ENCODE data around the gene CEP89.
"Not testable (repeated sequence)": the region's sequence is repeated elsewhere in the genome, so short reads cannot be mapped to it uniquely, and the experiment has no call there.

The CEP89 gene

GRCh38 chr19:32998722-32999121, 27.0 kb upstream of the CEP89 start:
- TF ChIP-seq CTCF (IDR thresholded peaks at IDR 0.05; ENCODE audit: control insufficient read depth, extremely low read depth, insufficient read depth), result no peak
- DNase-seq (ENCODE audit: low read depth), result no peak
- no peak overlapping the region for H3K4me3 ChIP-seq (ENCODE audit: low read depth, low read length)

DNA sequence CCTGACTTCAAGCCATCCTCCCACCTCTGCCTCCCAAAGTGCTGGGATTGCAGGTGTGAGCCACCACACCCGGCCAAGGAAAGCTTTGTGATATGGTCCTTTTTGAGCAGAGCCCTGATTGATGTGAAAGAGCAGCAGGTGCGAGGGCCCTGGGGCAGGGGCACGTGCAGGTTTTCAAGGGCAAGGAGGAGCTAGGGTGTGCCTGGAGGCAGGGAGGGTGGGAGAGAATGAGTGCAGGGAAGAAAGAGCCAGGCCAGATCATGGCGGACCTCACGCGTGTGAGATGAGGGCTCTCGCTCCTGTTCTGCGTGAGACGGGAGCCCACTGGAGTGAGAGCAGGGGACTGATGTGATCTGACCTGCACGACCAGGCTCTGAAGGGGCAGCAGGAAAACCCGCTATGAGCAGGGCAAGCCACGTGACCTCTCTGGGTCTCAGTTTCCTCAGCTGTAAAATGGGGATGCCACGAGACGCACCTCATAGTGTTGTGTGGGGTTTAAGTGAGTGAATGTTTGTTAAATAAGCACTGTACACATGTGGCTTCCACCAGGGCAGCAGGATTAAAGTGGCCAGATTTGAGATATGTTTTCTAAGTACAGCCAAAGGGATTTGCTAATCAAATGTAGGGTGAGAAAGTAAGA, 26.1 kb upstream of the CEP89 start:
- TF ChIP-seq CTCF (IDR thresholded peaks at IDR 0.05; ENCODE audit: control insufficient read depth, extremely low read depth, insufficient read depth), result no peak
- H3K4me3 ChIP-seq (ENCODE audit: low read depth, low read length), result no peak overlapping the region
- no peak for DNase-seq (ENCODE audit: low read depth)

DNA sequence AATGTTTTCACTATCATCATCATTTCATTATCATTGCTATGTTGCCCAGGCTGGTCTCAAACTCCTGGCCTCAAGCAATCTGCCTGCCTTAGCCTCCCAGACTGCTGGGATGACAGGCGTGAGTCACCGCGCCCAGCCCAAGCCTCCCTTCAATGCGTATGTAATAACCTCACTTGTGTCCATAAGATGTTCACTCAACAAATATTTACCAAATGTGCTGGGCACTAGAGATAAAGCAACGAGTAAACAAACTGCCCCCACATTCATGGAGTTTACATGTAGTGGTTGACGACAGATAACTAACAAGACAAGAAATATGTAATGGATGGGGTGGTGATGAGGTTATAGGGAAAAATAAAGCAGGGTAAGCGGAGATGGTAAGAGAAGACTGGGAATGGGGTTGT, 25.3 kb upstream of the CEP89 start:
- H3K4me3 ChIP-seq (ENCODE audit: low read depth, low read length), result not testable (repeated sequence)
- peak; percentile 54 for DNase-seq (ENCODE audit: low read depth)

- DNase-seq (ENCODE audit: low read depth); H3K4me3 ChIP-seq (ENCODE audit: low read depth, low read length): not testable (repeated sequence)
Observed at GRCh38 chr19:32995966-32996365, 24.2 kb upstream of the CEP89 start.

- no peak for DNase-seq (ENCODE audit: low read depth)
- H3K4me3 ChIP-seq (ENCODE audit: low read depth, low read length), result no peak overlapping the region
- no peak for TF ChIP-seq CTCF (IDR thresholded peaks at IDR 0.05; ENCODE audit: control insufficient read depth, extremely low read depth, insufficient read depth)
Observed at GRCh38 chr19:32988724-32989123, 17.0 kb upstream of the CEP89 start.

- H3K4me3 ChIP-seq (ENCODE audit: low read depth, low read length); DNase-seq (ENCODE audit: low read depth): not testable (repeated sequence)
Observed at GRCh38 chr19:32988254-32988653, 16.5 kb upstream of the CEP89 start.

GRCh38 chr19:32982488-32982887, 10.7 kb upstream of the CEP89 start:
- H3K4me3 ChIP-seq (ENCODE audit: low read depth, low read length); DNase-seq (ENCODE audit: low read depth): not testable (repeated sequence)

GRCh38 chr19:32979807-32980206, 8.0 kb upstream of the CEP89 start:
- not testable (repeated sequence) for H3K4me3 ChIP-seq (ENCODE audit: low read depth, low read length); DNase-seq (ENCODE audit: low read depth)

DNA sequence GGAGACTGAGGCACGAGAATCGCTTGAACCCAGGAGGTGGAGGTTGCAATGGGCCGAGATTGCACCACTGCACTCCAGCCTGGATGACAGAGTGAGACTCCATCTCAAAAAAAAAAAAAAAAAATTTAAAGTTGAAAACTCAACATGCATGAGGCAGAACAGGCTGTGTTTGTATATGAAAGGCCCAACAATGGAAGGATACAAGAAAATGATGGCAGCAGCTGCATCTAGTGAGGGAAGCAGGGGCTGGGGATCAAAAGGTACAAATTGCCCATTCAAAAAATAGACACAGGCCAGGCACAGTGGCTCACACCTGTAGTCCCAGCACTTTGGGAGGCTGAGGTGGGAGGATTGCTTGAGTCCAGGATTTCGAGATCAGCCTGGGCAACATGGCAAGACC, 6.1 kb upstream of the CEP89 start:
- DNase-seq (ENCODE audit: low read depth); H3K4me3 ChIP-seq (ENCODE audit: low read depth, low read length): not testable (repeated sequence)

DNA sequence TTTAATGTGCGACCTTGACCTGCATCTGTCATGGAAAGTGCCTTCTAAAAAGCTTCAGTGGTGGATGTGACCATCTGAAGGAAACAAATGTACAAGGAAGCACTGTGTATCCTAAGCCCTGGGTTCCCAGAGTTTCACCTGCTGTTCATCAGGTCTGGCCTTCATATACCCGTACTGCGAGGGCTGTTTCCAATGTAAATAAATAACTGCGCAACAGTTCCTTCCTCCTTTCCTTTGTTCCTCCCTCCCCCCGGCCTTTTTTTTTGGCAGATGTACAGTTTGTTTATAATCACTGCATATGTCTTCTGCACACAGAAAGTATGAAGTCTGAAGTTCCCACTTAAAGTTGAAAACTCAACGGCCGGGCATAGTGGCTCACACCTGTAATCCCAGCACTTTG, 5.5 kb upstream of the CEP89 start:
- no peak for TF ChIP-seq CTCF (IDR thresholded peaks at IDR 0.05; ENCODE audit: control insufficient read depth, extremely low read depth, insufficient read depth)
- no peak overlapping the region for H3K4me3 ChIP-seq (ENCODE audit: low read depth, low read length)
- peak; percentile 93 for DNase-seq (ENCODE audit: low read depth)
